Tibial nerve (tissue), 3 donors: ENCODE measurements around the gene REN.

Source experiments
- POLR2A ChIP-seq, 2 donors: fragments of 450-650 bp; IDR thresholded peaks; one replicate each; pipeline ENCODE4 v1.6.1; 2017; ENCODE audit warnings: antibody characterized with exemption in 2 of 2, mild to moderate bottlenecking in 2 of 2, moderate library complexity in 2 of 2
- TF ChIP-seq, protein P1 (sequence below), 5 experiments: fragments of 200-600 bp in 3 of 5; fragments of 450-650 bp in 2 of 5; sonication (generic) in 3 of 5; IDR thresholded peaks; one replicate each; pipeline ENCODE4 v1.5.1; 2016 to 2019; ENCODE audit warnings: antibody characterized with exemption in 5 of 5, mild to moderate bottlenecking in 3 of 5, moderate library complexity in 2 of 5

GRCh38 chr1:204112876-204113730, 53.0 kb downstream of the REN start:
- TF ChIP-seq, protein P1, sequence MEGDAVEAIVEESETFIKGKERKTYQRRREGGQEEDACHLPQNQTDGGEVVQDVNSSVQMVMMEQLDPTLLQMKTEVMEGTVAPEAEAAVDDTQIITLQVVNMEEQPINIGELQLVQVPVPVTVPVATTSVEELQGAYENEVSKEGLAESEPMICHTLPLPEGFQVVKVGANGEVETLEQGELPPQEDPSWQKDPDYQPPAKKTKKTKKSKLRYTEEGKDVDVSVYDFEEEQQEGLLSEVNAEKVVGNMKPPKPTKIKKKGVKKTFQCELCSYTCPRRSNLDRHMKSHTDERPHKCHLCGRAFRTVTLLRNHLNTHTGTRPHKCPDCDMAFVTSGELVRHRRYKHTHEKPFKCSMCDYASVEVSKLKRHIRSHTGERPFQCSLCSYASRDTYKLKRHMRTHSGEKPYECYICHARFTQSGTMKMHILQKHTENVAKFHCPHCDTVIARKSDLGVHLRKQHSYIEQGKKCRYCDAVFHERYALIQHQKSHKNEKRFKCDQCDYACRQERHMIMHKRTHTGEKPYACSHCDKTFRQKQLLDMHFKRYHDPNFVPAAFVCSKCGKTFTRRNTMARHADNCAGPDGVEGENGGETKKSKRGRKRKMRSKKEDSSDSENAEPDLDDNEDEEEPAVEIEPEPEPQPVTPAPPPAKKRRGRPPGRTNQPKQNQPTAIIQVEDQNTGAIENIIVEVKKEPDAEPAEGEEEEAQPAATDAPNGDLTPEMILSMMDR (IDR thresholded peaks at IDR 0.05): no peak
- TF ChIP-seq POLR2A (IDR thresholded peaks at IDR 0.05): no peak
